H1 (cell line): ENCODE data around the gene TMEM120A. TPM values are rescaled to one million over a fixed set of nuclear protein-coding genes. Genes with fewer than 3 reads are reported as not detected.

Experiments
- BCL11A ChIP-seq, 2 experiments: IDR thresholded peaks; one replicate each; pipeline ENCODE4 v1.6.1; 2011; ENCODE audit warnings: low read depth in 2 of 2, low read length in 2 of 2, mild to moderate bottlenecking in 2 of 2
- HDAC2 ChIP-seq, 2 experiments: fragments of 300-600 bp in 1 of 2; sonication (generic) in 1 of 2; IDR thresholded peaks; 2 replicates each; pipeline ENCODE4 v1.6.1; 2011 to 2012; ENCODE audit warnings: low read depth in 2 of 2, low read length in 2 of 2, mild to moderate bottlenecking in 2 of 2, moderate library complexity in 2 of 2, borderline replicate concordance in 1 of 2, inconsistent platforms in 1 of 2
- POU5F1 ChIP-seq: IDR thresholded peaks from 2 replicates; pipeline ENCODE4 v1.6.1; 2011; ENCODE audit warnings: low read depth, mild to moderate bottlenecking, low read length, moderate library complexity
- polyA plus RNA-seq, 7 experiments: library from polyadenylated mRNA; depleted of rRNA in 3 of 7; stranded (reverse) in 5 of 7; unstranded in 2 of 7; fragments of >200 nt in 5 of 7; fragments of 200-250 nt in 2 of 7; gene quantifications; 1 replicate in 5 of 7; 2 replicates in 1 of 7; 4 replicates in 1 of 7; pipeline versions ENCODE4 v1.2.1 to v1.2.3, GENCODE V29; 2011 to 2013; ENCODE audit warnings: missing spikeins in 2 of 7, mixed read lengths in 2 of 7
- total RNA-seq: library from RNA; stranded (reverse); fragmentation: NEBNext Ultra II Directional; extraction: Animal tissue kit (Norgen Biotek cat#: 25700); gene quantifications from 2 replicates; pipeline ENCODE4 v1.2.1, GENCODE V29; 2021

Gene TMEM120A
- total and polyA plus RNA-seq, 2 of the 8 experiments (the other 6 are each of a cell fraction or from before 2014, with no cell fraction given) = 15.6 to 49.9 TPM

GRCh38 chr7:75977743-75978142 is 16.7 kb downstream of the TMEM120A start (continued):
- TF ChIP-seq POU5F1 = no peak
- TF ChIP-seq HDAC2 (IDR thresholded peaks at IDR 0.05; ENCODE audit: borderline replicate concordance in 1 of 2, low read depth in 2 of 2, low read length in 2 of 2) = no peak
- no peak for TF ChIP-seq BCL11A (IDR thresholded peaks at IDR 0.05; ENCODE audit: low read depth in 2 of 2, low read length in 2 of 2)
